A673 (cell line): ENCODE data around the gene CACNA2D4. TPM values are rescaled to one million over a fixed set of nuclear protein-coding genes. Genes with fewer than 3 reads are reported as not detected.

ENCODE experiments used
- BruUV-seq: library from RNA; stranded (reverse); fragments of 400-500 nt; replicated peaks from 2 replicates; lab custom pipeline; 2021; lab: Mats Ljungman, UMichigan
- CTCF ChIA-PET: fragments of 300-600 bp; sonication (Branson Sonifier 250); formaldehyde crosslinking; loops from one replicate; lab custom pipeline; 2022; ENCODE audit warnings: antibody characterized with exemption; lab: Charles Lee
- POLR2A ChIA-PET: fragments of 300-600 bp; sonication (Branson Sonifier 250); formaldehyde crosslinking; loops from one replicate; lab custom pipeline; 2022; ENCODE audit warnings: antibody characterized with exemption; ENCODE audit not compliant: low non-redundant PET; lab: Charles Lee
- DNase-seq: peaks from one replicate; pipeline ENCODE4 v3.0.0-alpha.2; 2015; ENCODE audit warnings: low spot score
- H3K27ac ChIP-seq: fragments of 200-600 bp; sonication (generic); 2 replicates; pipeline ENCODE4 v1.5.1; 2016; ENCODE audit warnings: mixed run types, low read depth, mild to moderate bottlenecking, mixed read lengths, antibody characterized with exemption, low read length; ENCODE audit not compliant: poor library complexity, severe bottlenecking
- H3K27me3 ChIP-seq: fragments of 200-600 bp; sonication (generic); replicated peaks from 2 replicates; pipeline ENCODE4 v1.6.1; 2017; ENCODE audit warnings: mixed run types, low read depth, mild to moderate bottlenecking, mixed read lengths, antibody characterized with exemption, low read length; ENCODE audit not compliant: insufficient read depth, poor library complexity
- H3K36me3 ChIP-seq: fragments of 200-600 bp; sonication (generic); 2 replicates; pipeline ENCODE4 v1.6.1; 2016; ENCODE audit warnings: mixed run types, mild to moderate bottlenecking, mixed read lengths, antibody characterized with exemption, low read length; ENCODE audit not compliant: insufficient read depth, poor library complexity, severe bottlenecking
- H3K4me1 ChIP-seq: fragments of 200-600 bp; sonication (generic); 2 replicates; pipeline ENCODE4 v1.6.1; 2017; ENCODE audit warnings: mixed run types, mild to moderate bottlenecking, mixed read lengths, antibody characterized with exemption, low read length; ENCODE audit not compliant: insufficient read depth, poor library complexity, severe bottlenecking
- H3K4me3 ChIP-seq: fragments of 200-600 bp; sonication (generic); 2 replicates; pipeline ENCODE4 v1.5.1; 2016; ENCODE audit warnings: low read depth, mixed run types, mild to moderate bottlenecking, mixed read lengths, low read length; ENCODE audit not compliant: poor library complexity, severe bottlenecking
- H3K9me3 ChIP-seq: fragments of 200-600 bp; sonication (generic); 2 replicates; pipeline ENCODE4 v1.6.1; 2016; ENCODE audit warnings: mixed run types, low read depth, mild to moderate bottlenecking, mixed read lengths, antibody characterized with exemption, low read length; ENCODE audit not compliant: poor library complexity, severe bottlenecking
- EZH2 ChIP-seq: fragments of 200-600 bp; sonication (generic); IDR thresholded peaks from 2 replicates; pipeline ENCODE4 v1.6.1; 2017; ENCODE audit warnings: borderline replicate concordance, low read depth, mild to moderate bottlenecking, mixed read lengths, antibody characterized with exemption, low read length; ENCODE audit not compliant: poor library complexity, severe bottlenecking
- intact Hi-C: fragments of 100-400 bp; cut with micrococcal nuclease; formaldehyde crosslinking; loops from one replicate; pipeline ENCODE4 v1.10.0; 2022; ENCODE audit not compliant: unreplicated experiment
- total RNA-seq: library from RNA; stranded (reverse); gene quantifications from 2 replicates; pipeline ENCODE4 v1.2.3, GENCODE V29; 2021
- TF ChIP-seq, protein P1 (sequence below): fragments of 300-800, 200-600 bp; sonication (generic); conservative IDR thresholded peaks from 2 replicates; pipeline ENCODE4 v1.5.1; 2017; ENCODE audit warnings: low read depth, mild to moderate bottlenecking, antibody characterized with exemption, low read length, moderate library complexity, mixed read lengths

Gene CACNA2D4
- total RNA-seq, 1 experiment from 2014 or later, result 0.41 TPM

DNA sequence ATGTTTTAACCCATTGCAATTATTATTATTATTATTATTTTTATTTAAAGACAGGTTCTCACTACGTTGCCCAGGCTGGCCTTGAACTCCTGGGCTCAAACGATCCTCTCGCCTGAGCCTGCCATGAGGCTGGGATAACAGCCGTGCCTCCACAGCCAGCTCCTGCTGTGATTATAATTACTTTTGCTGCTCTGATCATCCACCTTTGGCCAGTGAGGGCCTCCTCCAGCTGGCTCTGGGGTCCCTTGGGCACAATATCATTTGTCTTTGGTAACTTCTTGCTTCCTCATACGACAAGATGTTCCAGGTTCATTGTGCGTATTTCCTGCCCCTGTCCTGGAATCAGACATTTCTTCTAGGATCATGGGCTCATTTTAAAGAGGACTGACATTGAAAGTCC lies 69.7 kb downstream of the CACNA2D4 start:
- ChIA-PET CTCF (no interaction called here), POLR2A (no interaction called here)
- BruUV-seq, result no TSS peak
- H3K27ac ChIP-seq, result no peak overlapping the region
- H3K4me3 ChIP-seq, result no peak overlapping the region
- no peaks in the 10 kb centered on the region for H3K9me3 ChIP-seq
- DNase-seq, result no peak
- intact Hi-C loops, result no loop called here
- TF ChIP-seq EZH2, result no peak
- TF ChIP-seq, protein P1, sequence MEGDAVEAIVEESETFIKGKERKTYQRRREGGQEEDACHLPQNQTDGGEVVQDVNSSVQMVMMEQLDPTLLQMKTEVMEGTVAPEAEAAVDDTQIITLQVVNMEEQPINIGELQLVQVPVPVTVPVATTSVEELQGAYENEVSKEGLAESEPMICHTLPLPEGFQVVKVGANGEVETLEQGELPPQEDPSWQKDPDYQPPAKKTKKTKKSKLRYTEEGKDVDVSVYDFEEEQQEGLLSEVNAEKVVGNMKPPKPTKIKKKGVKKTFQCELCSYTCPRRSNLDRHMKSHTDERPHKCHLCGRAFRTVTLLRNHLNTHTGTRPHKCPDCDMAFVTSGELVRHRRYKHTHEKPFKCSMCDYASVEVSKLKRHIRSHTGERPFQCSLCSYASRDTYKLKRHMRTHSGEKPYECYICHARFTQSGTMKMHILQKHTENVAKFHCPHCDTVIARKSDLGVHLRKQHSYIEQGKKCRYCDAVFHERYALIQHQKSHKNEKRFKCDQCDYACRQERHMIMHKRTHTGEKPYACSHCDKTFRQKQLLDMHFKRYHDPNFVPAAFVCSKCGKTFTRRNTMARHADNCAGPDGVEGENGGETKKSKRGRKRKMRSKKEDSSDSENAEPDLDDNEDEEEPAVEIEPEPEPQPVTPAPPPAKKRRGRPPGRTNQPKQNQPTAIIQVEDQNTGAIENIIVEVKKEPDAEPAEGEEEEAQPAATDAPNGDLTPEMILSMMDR, result no peak
- H3K27me3 ChIP-seq, result no peaks in the 10 kb centered on the region
- H3K36me3 ChIP-seq, result no peaks in the 10 kb centered on the region
- H3K4me1 ChIP-seq, result peaks cover 48% of the 10 kb centered on the region

DNA sequence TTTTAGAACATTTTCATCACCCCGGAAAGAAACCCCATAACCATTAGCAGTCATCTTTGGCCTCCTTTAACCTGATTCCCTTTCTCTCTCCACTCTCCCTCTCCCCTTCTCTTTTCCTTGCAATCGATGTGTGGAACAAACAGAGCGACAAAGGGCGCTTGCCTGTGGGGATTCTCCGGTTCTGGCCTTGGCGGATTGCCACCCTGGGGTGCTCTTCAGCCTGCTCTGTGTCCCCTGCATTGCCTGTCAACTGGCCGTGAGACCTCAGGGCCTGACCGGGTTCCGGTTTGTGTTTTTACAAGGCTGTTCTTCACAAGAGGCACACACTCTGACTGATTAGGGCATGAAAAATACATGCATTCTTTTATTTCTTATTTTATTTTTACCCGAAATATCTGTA lies 70.3 kb downstream of the CACNA2D4 start:
- TF ChIP-seq EZH2, result no peak
- TF ChIP-seq, protein P1, result no peak
- intact Hi-C loops, result no loop called here
- ChIA-PET CTCF (no interaction called here), POLR2A (no interaction called here)
- BruUV-seq, result no TSS peak
- Histone ChIP-seq H3K9me3 (no peaks in the 10 kb centered on the region), H3K27ac (no peak overlapping the region), H3K27me3 (no peaks in the 10 kb centered on the region), H3K4me1 (peaks cover 54% of the 10 kb centered on the region), H3K36me3 (no peaks in the 10 kb centered on the region), H3K4me3 (no peak overlapping the region)
- no peak for DNase-seq

DNA sequence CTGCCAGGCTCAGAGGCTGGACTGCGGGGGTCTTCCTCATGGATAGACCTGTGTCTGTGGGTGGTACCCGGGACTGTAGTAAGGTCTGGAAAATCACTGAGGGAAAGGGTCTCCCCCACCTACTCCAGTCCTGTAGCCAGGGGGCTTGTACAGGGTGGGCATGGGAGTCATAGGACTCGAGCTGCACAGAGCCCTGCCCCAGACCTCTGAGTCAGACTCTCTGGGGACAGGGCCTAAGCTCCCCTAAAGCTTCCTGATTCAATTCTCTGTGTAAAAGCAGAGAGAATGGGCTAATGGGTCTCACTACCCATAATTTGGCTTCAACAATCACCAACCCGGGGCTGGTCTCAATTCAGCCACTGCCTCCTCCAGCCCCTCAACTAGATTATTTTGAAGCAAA lies 71.0 kb downstream of the CACNA2D4 start:
- CTCF ChIA-PET, result no interaction called here
- TF ChIP-seq, protein P1, result no peak
- TF ChIP-seq EZH2, result no peak
- Histone ChIP-seq H3K36me3 (no peaks in the 10 kb centered on the region), H3K4me3 (no peak overlapping the region), H3K27me3 (no peaks in the 10 kb centered on the region), H3K4me1 (peaks cover 55% of the 10 kb centered on the region), H3K27ac (no peak overlapping the region), H3K9me3 (no peaks in the 10 kb centered on the region)
- no TSS peak for BruUV-seq
- peak; percentile 39 for DNase-seq
- intact Hi-C loops, result no loop called here
- POLR2A ChIA-PET, result no interaction called here
